K562 (cell line): Measurements from ENCODE around the gene CLASP2. TPM values are rescaled to one million over a fixed set of nuclear protein-coding genes. Genes with fewer than 3 reads are reported as not detected.

Source experiments
- ADNP ChIP-seq: fragments of 200-800 bp; sonication (Bioruptor generic); IDR thresholded peaks from 2 replicates; pipeline ENCODE4 v1.6.1; 2016; ENCODE audit warnings: missing genetic modification characterization, missing compliant biosample characterization
- ETS2 ChIP-seq: IDR thresholded peaks from 2 replicates; pipeline ENCODE4 v1.6.1; 2016; ENCODE audit warnings: borderline replicate concordance, missing genetic modification characterization, mild to moderate bottlenecking, moderate library complexity, missing compliant biosample characterization; ENCODE audit not compliant: poor library complexity, severe bottlenecking
- GABPA ChIP-seq: fragments of 200-800 bp; sonication (Bioruptor generic); conservative IDR thresholded peaks from 2 replicates; pipeline ENCODE4 v1.6.1; 2016; ENCODE audit warnings: low read depth, missing genetic modification characterization, missing compliant biosample characterization
- GTF2F1 ChIP-seq: IDR thresholded peaks from 2 replicates; pipeline ENCODE4 v1.6.1; 2011; ENCODE audit warnings: low read depth, low read length, improper control_type of control experiment
- HCFC1 ChIP-seq: IDR thresholded peaks from 2 replicates; pipeline ENCODE4 v1.6.1; 2012; ENCODE audit warnings: low read depth, low read length, improper control_type of control experiment
- HIVEP1 ChIP-seq: fragments of 250-450 bp; sonication (Bioruptor Pico); IDR thresholded peaks from 2 replicates; pipeline ENCODE4 v1.4.0; 2020; ENCODE audit warnings: mild to moderate bottlenecking
- MBD1 ChIP-seq: fragments of 250-450 bp; sonication (Bioruptor Pico); IDR thresholded peaks from 2 replicates; pipeline ENCODE4 v1.8.0; 2022; ENCODE audit warnings: inconsistent platforms
- MCM7 ChIP-seq, 2 experiments: fragments of 450-650 bp; IDR thresholded peaks; 2 replicates each; pipeline ENCODE4 v1.6.1; 2016 to 2018
- NCOR1 ChIP-seq: fragments of 450-650 bp; IDR thresholded peaks from 2 replicates; pipeline ENCODE4 v1.6.1; 2016; ENCODE audit warnings: mild to moderate bottlenecking, moderate library complexity
- PHF21A ChIP-seq: fragments of 450-650 bp; IDR thresholded peaks from 2 replicates; pipeline ENCODE4 v1.6.1; 2017; ENCODE audit warnings: low read depth, borderline replicate concordance
- RAD51 ChIP-seq: fragments of 450-650 bp; IDR thresholded peaks from 2 replicates; pipeline ENCODE4 v1.7.1; 2016; ENCODE audit warnings: low read depth, mild to moderate bottlenecking, borderline replicate concordance
- RNF2 ChIP-seq: sonication (generic); IDR thresholded peaks from 2 replicates; pipeline ENCODE4 v1.6.1; 2016
- SP1 ChIP-seq: sonication (generic); formaldehyde crosslinking; IDR thresholded peaks from 2 replicates; pipeline ENCODE4 v1.8.1; 2022; ENCODE audit warnings: mild to moderate bottlenecking, missing genetic modification reagents
- SUPT5H ChIP-seq: fragments of 450-650 bp; IDR thresholded peaks from 2 replicates; pipeline ENCODE4 v1.6.1; 2016
- ZNF165 ChIP-seq: fragments of 250-450 bp; sonication (Bioruptor Pico); IDR thresholded peaks from 2 replicates; pipeline ENCODE4 v1.4.0; 2020; ENCODE audit warnings: borderline replicate concordance
- ZNF175 ChIP-seq: fragments of 200-800 bp; sonication (Bioruptor generic); IDR thresholded peaks from 2 replicates; pipeline ENCODE4 v1.6.1; 2016; ENCODE audit warnings: low read depth, mild to moderate bottlenecking, missing genetic modification characterization, missing compliant biosample characterization
- ZNF57 ChIP-seq: fragments of 450-650 bp; formaldehyde crosslinking; IDR thresholded peaks from 2 replicates; pipeline ENCODE4 v1.4.0; 2020; ENCODE audit warnings: mild to moderate bottlenecking, moderate library complexity
- polyA plus RNA-seq, 8 experiments: library from polyadenylated mRNA; depleted of rRNA in 4 of 8; stranded (reverse) in 5 of 8; unstranded in 3 of 8; fragments of >200 nt; fragmentation: Nextera tagmentation in 2 of 8; fragmentation: Illumina TruSeq in 1 of 8; extraction: Ambion mirVana in 2 of 8; extraction: Trizol in 1 of 8; gene quantifications; 2 replicates each; pipeline versions ENCODE4 v1.2.1 to v1.2.3, GENCODE V29; 2011 to 2014; ENCODE audit warnings: inconsistent platforms in 1 of 8, missing spikeins in 1 of 8
- total RNA-seq, 7 experiments: library from RNA; depleted of rRNA in 6 of 7; stranded (reverse); fragments of >200 nt in 6 of 7; fragmentation: Illumina TruSeq in 2 of 7; extraction: Trizol in 2 of 7; gene quantifications; 2 replicates each; pipeline versions ENCODE4 v1.2.1 to v1.2.3, GENCODE V29; 2011 to 2021; ENCODE audit warnings: low replicate concordance in 1 of 7
- TF ChIP-seq, protein P1 (sequence below), 2 experiments: IDR thresholded peaks in 1 of 2; conservative IDR thresholded peaks in 1 of 2; 2 replicates each; pipeline ENCODE4 v1.6.1; 2016; ENCODE audit warnings: low read depth in 2 of 2, mild to moderate bottlenecking in 1 of 2, missing compliant biosample characterization in 1 of 2, missing genetic modification characterization in 1 of 2, moderate library complexity in 1 of 2
- TF ChIP-seq, protein P2 (sequence below): fragments of 450-650 bp; formaldehyde crosslinking; IDR thresholded peaks from 2 replicates; pipeline ENCODE4 v1.4.0; 2022; ENCODE audit warnings: missing genetic modification characterization
- TF ChIP-seq, protein P3 (sequence below): sonication (generic); formaldehyde crosslinking; IDR thresholded peaks from 2 replicates; pipeline ENCODE4 v1.8.1; 2023; ENCODE audit warnings: mild to moderate bottlenecking, missing genetic modification reagents

The CLASP2 gene
- total and polyA plus RNA-seq, 9 of the 15 experiments (the other 6 are each of a cell fraction or from before 2014, with no cell fraction given): 13.5 to 107 (median 71.8) TPM

GRCh38 chr3:33658991-33659848 is 58.8 kb downstream of the CLASP2 start (continued):
- TF ChIP-seq MBD1 (CRISPR knock-in tag): no peak
- no peak for TF ChIP-seq ADNP (tag)
- no peak for TF ChIP-seq MCM7 (IDR thresholded peaks at IDR 0.05)
- TF ChIP-seq ZNF165 (CRISPR knock-in tag): peak; percentile 70; the same call in 1 of the 2 replicates
- TF ChIP-seq, protein P1, sequence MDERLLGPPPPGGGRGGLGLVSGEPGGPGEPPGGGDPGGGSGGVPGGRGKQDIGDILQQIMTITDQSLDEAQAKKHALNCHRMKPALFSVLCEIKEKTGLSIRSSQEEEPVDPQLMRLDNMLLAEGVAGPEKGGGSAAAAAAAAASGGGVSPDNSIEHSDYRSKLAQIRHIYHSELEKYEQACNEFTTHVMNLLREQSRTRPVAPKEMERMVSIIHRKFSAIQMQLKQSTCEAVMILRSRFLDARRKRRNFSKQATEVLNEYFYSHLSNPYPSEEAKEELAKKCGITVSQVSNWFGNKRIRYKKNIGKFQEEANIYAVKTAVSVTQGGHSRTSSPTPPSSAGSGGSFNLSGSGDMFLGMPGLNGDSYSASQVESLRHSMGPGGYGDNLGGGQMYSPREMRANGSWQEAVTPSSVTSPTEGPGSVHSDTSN (CRISPR knock-in tag; IDR thresholded peaks at IDR 0.05; ENCODE audit: low read depth): no peak
- TF ChIP-seq, protein P1 (tag; conservative IDR thresholded peaks at IDR 0.05; ENCODE audit: low read depth): peak; percentile 73
- TF ChIP-seq ETS2 (tag): no peak
- no peak for TF ChIP-seq PHF21A
- no peak for TF ChIP-seq GTF2F1
- peak; percentile 51 for TF ChIP-seq RAD51
- TF ChIP-seq GABPA: 0 out of 2 replicates have a peak, but pooled peaks have one; percentile 18
- TF ChIP-seq SUPT5H: no peak
- TF ChIP-seq SP1 (CRISPR knock-in tag): peak; percentile 53; the same call in 1 of the 2 replicates
- no peak for TF ChIP-seq ZNF175 (CRISPR knock-in tag)
- TF ChIP-seq, protein P2, sequence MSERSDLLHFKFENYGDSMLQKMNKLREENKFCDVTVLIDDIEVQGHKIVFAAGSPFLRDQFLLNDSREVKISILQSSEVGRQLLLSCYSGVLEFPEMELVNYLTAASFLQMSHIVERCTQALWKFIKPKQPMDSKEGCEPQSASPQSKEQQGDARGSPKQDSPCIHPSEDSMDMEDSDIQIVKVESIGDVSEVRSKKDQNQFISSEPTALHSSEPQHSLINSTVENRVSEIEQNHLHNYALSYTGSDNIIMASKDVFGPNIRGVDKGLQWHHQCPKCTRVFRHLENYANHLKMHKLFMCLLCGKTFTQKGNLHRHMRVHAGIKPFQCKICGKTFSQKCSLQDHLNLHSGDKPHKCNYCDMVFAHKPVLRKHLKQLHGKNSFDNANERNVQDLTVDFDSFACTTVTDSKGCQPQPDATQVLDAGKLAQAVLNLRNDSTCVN (CRISPR knock-in tag): no peak
- TF ChIP-seq HIVEP1: no peak
- no peak for TF ChIP-seq RNF2
- TF ChIP-seq HCFC1: no peak
- TF ChIP-seq ZNF57: no peak
- TF ChIP-seq, protein P3, sequence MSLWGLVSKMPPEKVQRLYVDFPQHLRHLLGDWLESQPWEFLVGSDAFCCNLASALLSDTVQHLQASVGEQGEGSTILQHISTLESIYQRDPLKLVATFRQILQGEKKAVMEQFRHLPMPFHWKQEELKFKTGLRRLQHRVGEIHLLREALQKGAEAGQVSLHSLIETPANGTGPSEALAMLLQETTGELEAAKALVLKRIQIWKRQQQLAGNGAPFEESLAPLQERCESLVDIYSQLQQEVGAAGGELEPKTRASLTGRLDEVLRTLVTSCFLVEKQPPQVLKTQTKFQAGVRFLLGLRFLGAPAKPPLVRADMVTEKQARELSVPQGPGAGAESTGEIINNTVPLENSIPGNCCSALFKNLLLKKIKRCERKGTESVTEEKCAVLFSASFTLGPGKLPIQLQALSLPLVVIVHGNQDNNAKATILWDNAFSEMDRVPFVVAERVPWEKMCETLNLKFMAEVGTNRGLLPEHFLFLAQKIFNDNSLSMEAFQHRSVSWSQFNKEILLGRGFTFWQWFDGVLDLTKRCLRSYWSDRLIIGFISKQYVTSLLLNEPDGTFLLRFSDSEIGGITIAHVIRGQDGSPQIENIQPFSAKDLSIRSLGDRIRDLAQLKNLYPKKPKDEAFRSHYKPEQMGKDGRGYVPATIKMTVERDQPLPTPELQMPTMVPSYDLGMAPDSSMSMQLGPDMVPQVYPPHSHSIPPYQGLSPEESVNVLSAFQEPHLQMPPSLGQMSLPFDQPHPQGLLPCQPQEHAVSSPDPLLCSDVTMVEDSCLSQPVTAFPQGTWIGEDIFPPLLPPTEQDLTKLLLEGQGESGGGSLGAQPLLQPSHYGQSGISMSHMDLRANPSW (CRISPR knock-in tag): no peak
- TF ChIP-seq NCOR1: no peak
